HAP-1 (cell line): Measurements from ENCODE around the gene PHEX.
A peak's percentile ranks its signal among the peaks of the same experiment; 100 is the strongest.

ENCODE experiments used
- DNase-seq, 2 experiments: peaks; one replicate each; pipeline ENCODE4 v3.0.0-alpha.2; 2016 to 2020; ENCODE audit warnings: low spot score in 2 of 2
- H3K27me3 ChIP-seq: fragments of 250-450 bp; sonication (Bioruptor Pico); 2 replicates; pipeline ENCODE4 v1.5.1; 2020; ENCODE audit warnings: low read depth, mild to moderate bottlenecking, moderate library complexity
- H3K36me3 ChIP-seq: fragments of 250-450 bp; sonication (Bioruptor Pico); replicated peaks from 2 replicates; pipeline ENCODE4 v1.5.1; 2020; ENCODE audit warnings: mild to moderate bottlenecking
- H3K4me1 ChIP-seq: fragments of 250-450 bp; sonication (Bioruptor Pico); 2 replicates; pipeline ENCODE4 v1.5.1; 2020; ENCODE audit warnings: mild to moderate bottlenecking
- H3K4me3 ChIP-seq: fragments of 250-450 bp; sonication (Bioruptor Pico); 2 replicates; pipeline ENCODE4 v1.5.1; 2020; ENCODE audit warnings: mild to moderate bottlenecking, moderate library complexity
- H3K9me3 ChIP-seq: fragments of 250-450 bp; sonication (Bioruptor Pico); 2 replicates; pipeline ENCODE4 v1.5.1; 2020; ENCODE audit warnings: mild to moderate bottlenecking, moderate library complexity
- in situ Hi-C: fragments of 300-500 bp; cut with MboI; formaldehyde crosslinking; loops from 3 replicates; pipeline ENCODE4 v1.14.3; 2020; ENCODE audit warnings: low sequenced_read_pairs, inconsistent platforms, mixed read lengths

PHEX gene

DNA sequence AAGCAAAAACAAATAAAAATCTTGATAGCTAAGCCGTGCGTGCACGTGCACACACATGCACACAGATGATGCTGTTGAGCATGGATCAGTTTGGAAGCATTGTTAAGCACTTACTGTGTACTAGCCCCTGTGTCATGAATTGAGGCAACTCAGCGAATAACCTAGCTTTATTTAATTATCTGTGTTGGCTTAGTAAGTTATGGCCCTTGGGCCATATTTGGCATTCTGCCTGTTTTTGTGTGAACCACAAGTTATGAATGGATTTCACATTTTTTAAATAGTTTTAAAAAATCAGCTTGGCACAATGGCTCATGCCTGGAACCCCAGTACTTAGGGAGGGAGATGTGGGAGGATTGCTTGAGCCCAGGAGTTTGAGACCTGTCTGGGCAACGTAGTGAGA, 126.9 kb downstream of the PHEX start:
- DNase-seq: no peak
- no peaks in the 10 kb centered on the region for H3K27me3 ChIP-seq
- in situ Hi-C loops: no loop called here
- H3K4me1 ChIP-seq: no peaks in the 10 kb centered on the region
- no peak overlapping the region for H3K4me3 ChIP-seq
- H3K36me3 ChIP-seq: no peaks in the 10 kb centered on the region
- H3K9me3 ChIP-seq: no peaks in the 10 kb centered on the region

DNA sequence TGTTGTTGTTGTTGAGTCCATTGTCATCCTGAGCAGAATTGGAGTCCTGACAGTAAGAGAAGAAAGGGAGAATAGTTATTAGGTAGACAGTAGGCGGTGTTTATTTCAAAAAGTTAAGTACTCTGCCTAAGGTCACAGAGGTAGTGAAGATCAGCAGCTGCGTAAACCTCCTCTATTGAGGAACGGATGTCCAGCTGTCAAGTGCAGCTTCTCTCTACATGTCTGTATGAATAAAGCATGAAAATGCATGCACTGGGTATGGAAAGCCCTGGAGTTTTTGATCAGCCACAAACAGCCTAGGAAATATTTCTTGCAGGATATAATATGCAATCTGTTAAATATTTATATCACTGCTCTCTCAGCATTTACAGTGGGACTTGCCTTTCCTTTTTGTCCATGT, 131.2 kb downstream of the PHEX start:
- Histone ChIP-seq H3K4me3 (no peak overlapping the region), H3K36me3 (no peaks in the 10 kb centered on the region), H3K9me3 (no peaks in the 10 kb centered on the region), H3K27me3 (no peaks in the 10 kb centered on the region), H3K4me1 (peaks cover 7% of the 10 kb centered on the region; the same call in 1 of the 2 replicates)
- in situ Hi-C loops: no loop called here
- DNase-seq: no peak

DNA sequence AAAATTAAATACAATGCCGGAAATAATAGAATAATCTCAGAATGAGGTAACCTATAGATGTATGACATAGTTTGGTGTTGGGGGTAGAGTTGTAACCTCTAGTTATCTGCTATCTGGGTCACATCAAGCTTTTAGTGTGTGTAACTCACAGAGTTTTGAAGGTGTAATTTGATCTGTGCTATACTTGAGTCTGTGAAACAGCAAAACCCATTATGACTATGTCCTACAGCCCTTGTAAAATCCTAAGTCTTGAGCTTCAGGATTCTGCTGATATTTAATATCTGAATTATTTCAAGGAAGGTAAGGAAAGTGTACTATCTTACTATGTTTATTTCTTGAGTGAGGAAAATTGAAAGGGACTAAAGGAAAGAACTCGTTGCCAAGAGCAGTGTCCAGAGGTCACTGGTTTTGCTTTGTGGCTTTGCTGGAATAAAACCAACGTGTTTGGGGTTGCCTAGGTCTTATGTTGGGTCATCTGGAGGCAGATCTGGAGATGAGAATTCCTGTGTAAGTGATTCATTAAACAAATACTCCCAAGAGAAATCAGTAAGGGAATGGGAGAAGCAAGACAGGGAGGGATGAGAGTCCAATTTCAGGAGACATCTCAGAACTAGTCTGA, 132.8 kb downstream of the PHEX start:
- no peak overlapping the region for H3K4me3 ChIP-seq
- H3K4me1 ChIP-seq: peaks cover 7% of the 10 kb centered on the region; the same call in 1 of the 2 replicates
- no peaks in the 10 kb centered on the region for H3K36me3 ChIP-seq
- DNase-seq: no peak
- no peaks in the 10 kb centered on the region for H3K27me3 ChIP-seq
- no peaks in the 10 kb centered on the region for H3K9me3 ChIP-seq
- in situ Hi-C loops: no loop called here

DNA sequence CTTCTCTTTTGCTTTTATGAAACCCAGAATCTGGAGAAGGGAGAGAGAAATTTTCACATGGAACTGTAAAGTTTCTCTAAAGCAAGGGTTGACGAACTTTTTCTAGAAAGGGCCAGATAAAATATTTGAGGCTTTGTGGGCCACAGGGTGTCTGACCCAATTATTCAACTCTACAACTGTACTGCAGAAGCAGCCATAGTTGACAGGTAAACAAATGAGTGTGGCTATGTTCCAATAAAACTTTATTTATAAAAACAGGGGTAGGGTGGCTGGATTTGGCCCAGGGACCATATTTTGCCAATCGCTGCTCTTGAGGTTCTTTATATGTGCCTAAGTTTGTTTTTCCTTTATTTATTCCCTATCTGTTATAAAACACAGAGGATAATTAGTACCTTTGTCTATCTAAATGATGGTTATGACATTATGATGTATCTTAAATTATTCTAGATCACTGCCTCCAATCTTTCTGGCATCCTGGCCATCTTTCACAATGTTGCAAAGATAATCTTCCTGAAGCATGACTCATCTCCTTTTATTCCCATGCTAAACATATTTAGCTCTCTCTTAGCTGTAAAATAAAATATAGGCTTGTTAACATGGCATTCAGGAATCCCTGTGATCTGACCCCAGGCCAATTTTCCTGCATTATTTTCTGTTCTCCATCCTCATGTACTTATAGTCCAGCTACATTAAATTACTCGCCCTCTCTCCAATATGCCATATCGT, 133.8 kb downstream of the PHEX start:
- DNase-seq: no peak
- in situ Hi-C loops: no loop called here
- H3K9me3 ChIP-seq: no peaks in the 10 kb centered on the region
- peaks cover 7% of the 10 kb centered on the region; the same call in 1 of the 2 replicates for H3K4me1 ChIP-seq
- no peaks in the 10 kb centered on the region for H3K27me3 ChIP-seq
- no peak overlapping the region for H3K4me3 ChIP-seq
- H3K36me3 ChIP-seq: no peaks in the 10 kb centered on the region

DNA sequence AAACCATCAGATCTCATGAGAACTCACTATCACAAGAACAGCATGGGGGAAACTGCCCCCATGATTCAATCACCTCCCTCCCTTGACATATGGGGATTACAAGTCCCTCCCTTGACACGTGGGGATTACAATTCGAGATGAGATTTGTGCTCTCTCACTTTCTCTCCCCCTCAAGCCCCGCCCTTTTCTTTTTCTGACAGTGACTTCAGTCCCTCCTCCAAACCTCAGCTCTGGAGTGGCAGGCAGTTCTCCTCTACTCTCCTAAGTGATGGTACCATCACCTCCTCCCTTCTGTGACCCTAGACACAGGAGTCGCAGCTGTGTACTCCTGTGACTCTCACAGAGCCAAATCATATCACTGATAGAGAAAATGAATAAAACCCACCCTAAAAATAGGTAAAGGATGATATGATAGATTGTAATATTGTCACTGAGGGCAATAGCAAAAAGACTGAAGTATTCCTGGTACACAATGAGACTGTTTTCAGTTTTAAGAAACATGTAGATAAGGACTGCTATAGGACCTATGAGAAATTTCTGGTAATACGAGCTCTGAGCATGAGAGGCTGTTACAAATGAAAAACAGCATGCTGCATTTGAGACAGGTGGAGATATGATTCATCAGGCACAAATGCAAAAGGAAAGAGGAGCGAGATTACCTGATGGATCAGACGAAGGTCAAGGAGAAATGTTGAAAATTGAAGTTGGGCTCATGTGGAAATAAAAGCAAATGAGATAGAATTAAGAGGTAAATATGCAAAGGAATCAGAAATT, 139.3 kb downstream of the PHEX start:
- Histone ChIP-seq H3K4me1 (no peaks in the 10 kb centered on the region), H3K36me3 (no peaks in the 10 kb centered on the region), H3K4me3 (no peak overlapping the region), H3K27me3 (no peaks in the 10 kb centered on the region), H3K9me3 (no peaks in the 10 kb centered on the region)
- peak in 1 of 2 experiments; percentile 12 for DNase-seq
- in situ Hi-C loops: no loop called here

DNA sequence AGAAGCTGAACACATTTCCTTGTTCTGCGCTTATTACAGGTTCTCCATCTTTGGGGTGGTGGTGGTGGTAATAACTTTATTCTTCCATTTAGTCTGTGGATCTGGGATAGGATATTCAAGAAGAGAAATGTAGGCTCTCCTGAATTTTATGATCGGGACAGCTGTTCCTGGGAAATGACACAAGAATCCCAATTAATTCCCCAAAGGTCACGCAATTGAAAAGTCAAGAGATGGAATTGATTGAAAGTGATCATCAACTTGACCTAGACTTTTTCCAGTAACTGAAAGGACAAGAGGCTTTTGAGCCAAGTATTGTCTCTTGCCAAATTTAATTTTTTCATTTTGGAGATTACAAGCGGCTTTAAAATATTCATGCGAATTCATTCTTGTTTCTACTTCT, 141.8 kb downstream of the PHEX start:
- in situ Hi-C loops: no loop called here
- Histone ChIP-seq H3K4me1 (no peaks in the 10 kb centered on the region), H3K36me3 (no peaks in the 10 kb centered on the region), H3K4me3 (no peak overlapping the region), H3K27me3 (peaks cover 4% of the 10 kb centered on the region; the same call in 1 of the 2 replicates), H3K9me3 (no peaks in the 10 kb centered on the region)
- DNase-seq: no peak

DNA sequence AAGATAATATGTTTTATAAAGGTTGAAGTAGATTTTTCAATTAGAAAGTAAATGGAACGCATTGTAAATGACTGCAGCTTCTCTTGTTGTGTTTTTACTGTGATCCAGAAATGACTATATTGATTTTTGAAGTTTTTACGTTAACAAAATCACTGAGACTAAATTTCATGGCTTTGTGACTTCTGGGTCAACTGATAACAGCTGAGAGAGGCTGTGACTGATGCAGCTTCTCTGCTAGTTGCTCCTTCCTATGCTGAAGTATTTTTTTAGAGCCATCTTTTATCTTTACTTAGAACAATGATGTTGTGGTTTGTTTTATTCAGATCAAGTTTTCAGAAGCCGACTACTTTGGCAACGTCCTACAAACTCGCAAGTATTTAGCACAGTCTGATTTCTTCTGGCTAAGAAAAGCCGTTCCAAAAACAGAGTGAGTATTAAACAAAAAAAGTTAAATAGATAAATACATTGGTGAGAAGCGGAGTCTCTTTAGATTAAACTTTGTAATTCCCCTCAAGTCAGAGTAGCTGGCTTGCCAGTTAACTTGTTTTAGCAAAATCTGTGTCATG, 145.9 kb downstream of the PHEX start:
- H3K36me3 ChIP-seq: no peaks in the 10 kb centered on the region
- H3K27me3 ChIP-seq: peaks cover 4% of the 10 kb centered on the region; the same call in 1 of the 2 replicates
- H3K9me3 ChIP-seq: no peaks in the 10 kb centered on the region
- no peak for DNase-seq
- no peaks in the 10 kb centered on the region for H3K4me1 ChIP-seq
- H3K4me3 ChIP-seq: no peak overlapping the region
- in situ Hi-C loops: no loop called here

DNA sequence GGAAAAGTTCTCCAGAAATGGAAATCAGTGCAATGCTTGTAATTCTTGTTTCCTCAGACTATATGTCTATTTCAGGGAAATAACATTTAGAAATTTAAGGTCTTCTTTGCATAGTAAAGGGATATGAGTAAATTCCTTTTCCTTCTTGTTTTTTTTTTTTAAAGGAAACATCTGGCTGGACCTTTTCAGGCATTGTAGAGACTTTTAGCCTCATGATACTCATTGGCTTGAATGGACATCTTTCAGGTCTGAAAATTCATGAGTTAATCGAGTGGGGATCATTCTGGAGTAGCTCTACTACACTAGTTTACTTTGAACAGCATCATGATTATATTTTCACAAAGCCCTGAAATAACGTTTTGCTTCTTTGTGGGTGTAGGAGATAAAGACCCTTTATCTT, 152.0 kb downstream of the PHEX start:
- Histone ChIP-seq H3K4me3 (no peak overlapping the region), H3K27me3 (no peaks in the 10 kb centered on the region), H3K9me3 (no peaks in the 10 kb centered on the region), H3K36me3 (no peaks in the 10 kb centered on the region), H3K4me1 (no peaks in the 10 kb centered on the region)
- no peak for DNase-seq
- in situ Hi-C loops: no loop called here

DNA sequence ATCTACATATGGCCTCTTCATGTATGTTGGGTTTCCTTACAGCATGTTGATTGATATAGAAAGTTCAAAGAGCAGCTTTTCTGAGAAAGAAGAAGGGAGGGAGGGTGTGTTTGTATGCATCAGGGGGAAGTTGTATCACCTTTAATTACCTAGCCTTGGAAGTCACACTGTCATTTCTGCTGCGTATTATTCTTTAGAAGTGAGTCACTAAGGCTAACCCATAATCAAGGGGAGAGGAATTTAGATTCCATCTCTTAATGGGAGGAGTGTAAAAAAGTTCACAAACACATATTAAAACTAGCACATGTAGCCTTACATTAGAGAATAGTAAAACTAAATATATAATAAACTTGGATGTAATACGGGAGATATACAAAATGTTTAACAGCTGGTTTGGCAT, 154.0 kb downstream of the PHEX start:
- DNase-seq: no peak
- in situ Hi-C loops: no loop called here
- H3K9me3 ChIP-seq: no peaks in the 10 kb centered on the region
- no peaks in the 10 kb centered on the region for H3K4me1 ChIP-seq
- no peak overlapping the region for H3K4me3 ChIP-seq
- no peaks in the 10 kb centered on the region for H3K27me3 ChIP-seq
- no peaks in the 10 kb centered on the region for H3K36me3 ChIP-seq

DNA sequence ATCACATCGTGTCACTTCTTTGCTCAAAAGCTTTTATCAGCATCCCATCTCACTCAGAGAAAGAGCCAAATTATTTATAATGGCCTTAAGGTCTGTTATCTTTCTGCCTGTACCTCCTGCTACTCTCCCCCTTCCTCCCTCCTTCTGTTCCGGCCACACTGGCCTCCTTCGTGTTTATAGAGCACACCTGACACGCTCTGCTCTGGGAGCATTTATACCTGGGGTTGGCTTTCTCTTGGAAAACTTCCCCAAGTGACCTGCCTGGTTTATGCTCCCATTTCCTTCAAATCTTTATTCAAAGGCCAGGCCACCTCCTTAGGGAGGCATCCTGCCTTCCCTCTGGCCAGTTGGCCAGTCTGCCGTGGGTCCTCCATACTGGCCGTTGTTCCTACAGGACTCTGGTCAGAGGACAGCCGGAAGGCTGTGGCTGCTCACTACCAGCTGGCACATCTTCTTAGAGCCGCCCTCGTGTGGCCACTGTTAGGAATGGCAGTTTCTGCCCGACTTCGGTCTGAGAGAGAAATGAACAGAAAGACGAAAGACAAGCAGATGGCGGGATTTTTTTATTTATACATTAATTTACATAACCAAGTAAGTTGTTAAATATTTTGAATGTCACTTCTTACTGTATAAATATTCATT, 160.4 kb downstream of the PHEX start:
- Histone ChIP-seq H3K4me3 (no peak overlapping the region), H3K4me1 (no peaks in the 10 kb centered on the region)
- in situ Hi-C loops: no loop called here

DNA sequence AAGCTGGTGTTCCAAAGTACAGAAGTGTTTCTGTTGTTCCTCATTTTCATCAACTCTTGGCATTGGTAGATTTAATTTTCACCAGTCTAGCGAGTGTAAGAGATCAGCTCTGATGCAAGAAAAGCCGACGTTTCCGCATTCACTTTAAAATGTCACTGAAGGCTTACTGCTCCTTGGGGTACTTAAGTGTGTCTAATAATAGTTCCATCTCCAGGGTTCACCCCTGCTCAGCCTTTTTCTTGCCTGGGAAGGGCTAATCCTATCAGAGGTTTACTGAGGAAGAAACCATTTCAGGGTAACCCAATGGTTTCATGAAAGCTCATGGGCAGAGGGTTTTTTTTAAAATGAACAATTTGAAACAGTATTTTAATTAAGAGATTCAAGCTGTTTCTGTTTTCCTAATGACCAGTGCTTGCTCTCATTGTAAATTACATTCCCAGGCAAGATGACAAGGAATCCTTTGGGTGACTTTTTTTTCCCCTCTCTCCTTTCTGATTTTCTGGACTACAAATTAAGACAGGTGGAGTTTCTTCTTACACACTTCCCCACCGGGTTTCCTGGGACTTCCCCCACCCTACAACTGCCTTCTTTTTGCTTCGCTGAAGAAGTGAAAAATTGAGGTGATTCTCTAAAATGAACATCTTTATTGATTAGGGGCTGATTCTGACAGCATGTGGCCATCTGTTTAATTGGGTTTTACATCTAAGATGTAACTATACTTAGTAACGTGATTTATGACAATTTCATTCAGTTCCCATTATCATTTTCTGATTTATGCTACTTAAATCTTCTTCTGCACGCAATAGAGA, 161.9 kb downstream of the PHEX start:
- peaks cover 6% of the 10 kb centered on the region; the same call in 1 of the 2 replicates for H3K27me3 ChIP-seq
- H3K4me3 ChIP-seq: no peak overlapping the region
- DNase-seq: no peak
- H3K36me3 ChIP-seq: no peaks in the 10 kb centered on the region
- H3K4me1 ChIP-seq: no peaks in the 10 kb centered on the region
- in situ Hi-C loops: no loop called here
- no peaks in the 10 kb centered on the region for H3K9me3 ChIP-seq

More for the DNA sequence above, 160.4 kb downstream of the PHEX start:
- no peaks in the 10 kb centered on the region for H3K36me3 ChIP-seq
- peak; percentile 48 to 80 for DNase-seq
- peaks cover 6% of the 10 kb centered on the region; the same call in 1 of the 2 replicates for H3K27me3 ChIP-seq
- no peaks in the 10 kb centered on the region for H3K9me3 ChIP-seq

DNA sequence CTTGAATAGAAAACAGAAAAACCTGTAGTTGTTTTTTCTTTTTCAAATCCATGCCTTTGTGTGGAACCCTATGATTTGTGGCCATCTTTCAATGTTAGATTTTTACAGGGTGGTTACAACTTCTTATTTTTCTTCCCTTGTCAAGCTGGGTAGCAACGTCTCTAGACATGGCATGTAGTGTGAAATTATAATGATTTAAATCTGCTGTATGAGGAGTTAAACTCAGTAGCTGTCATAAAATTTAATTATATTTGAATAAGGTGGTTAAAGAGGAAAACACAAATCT, 162.5 kb downstream of the PHEX start:
- H3K9me3 ChIP-seq: no peaks in the 10 kb centered on the region

DNA sequence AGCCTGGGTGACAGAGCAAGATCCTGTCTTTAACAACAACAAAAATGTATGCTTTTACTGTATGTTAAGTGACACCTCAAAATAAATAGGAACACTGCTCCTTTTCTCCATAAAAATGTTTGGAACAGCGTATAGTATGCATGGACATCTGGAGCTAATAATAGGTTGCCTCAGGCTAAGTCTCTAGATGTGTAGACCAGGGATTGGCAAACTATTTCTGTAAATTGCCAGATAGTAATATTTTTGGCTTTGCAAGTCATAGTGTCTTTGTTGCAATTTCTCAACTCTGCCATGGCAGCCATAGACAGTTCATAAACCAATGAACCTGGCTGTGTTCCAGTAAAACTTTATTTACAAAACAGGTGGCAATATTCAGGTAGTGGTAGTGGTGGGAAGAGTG, 164.0 kb downstream of the PHEX start:
- in situ Hi-C loops: no loop called here
- H3K9me3 ChIP-seq: no peaks in the 10 kb centered on the region
- DNase-seq: no peak
- H3K4me3 ChIP-seq: no peak overlapping the region
- H3K27me3 ChIP-seq: peaks cover 6% of the 10 kb centered on the region; the same call in 1 of the 2 replicates
- no peaks in the 10 kb centered on the region for H3K4me1 ChIP-seq
- H3K36me3 ChIP-seq: no peaks in the 10 kb centered on the region

More for the DNA sequence above, 162.5 kb downstream of the PHEX start:
- Histone ChIP-seq H3K4me3 (no peak overlapping the region), H3K36me3 (no peaks in the 10 kb centered on the region), H3K27me3 (peaks cover 6% of the 10 kb centered on the region; the same call in 1 of the 2 replicates), H3K4me1 (no peaks in the 10 kb centered on the region)
- DNase-seq: no peak
- in situ Hi-C loops: no loop called here
